GM19193 (cell line): Measurements from ENCODE around the gene HDAC8.

Experiments used
- POLR2A ChIP-seq: IDR thresholded peaks from 4 replicates; pipeline ENCODE4 v1.6.1; 2011; ENCODE audit not compliant: insufficient read depth, insufficient read length; ENCODE audit errors: extremely low read depth

HDAC8 gene

DNA sequence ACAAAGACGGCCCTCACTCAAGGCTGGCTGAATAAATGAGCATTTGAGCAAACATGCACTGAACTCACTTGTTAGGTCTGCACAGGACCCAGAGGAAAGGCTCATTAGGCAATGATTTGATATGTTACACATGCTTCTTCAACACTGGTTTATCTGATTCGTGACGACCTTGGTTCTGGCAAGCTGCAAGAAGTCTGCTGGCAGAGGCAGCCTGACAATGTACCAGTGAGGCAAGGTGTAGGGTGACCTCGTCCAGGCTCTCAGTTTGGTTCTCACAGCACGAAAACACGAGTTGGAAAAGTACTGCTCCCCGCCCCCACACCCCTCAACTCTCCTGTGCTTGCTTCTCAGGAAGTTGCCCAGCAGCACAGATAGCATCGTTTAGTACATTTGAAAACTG is 203.8 kb downstream of the HDAC8 start:
- no peak for TF ChIP-seq POLR2A

DNA sequence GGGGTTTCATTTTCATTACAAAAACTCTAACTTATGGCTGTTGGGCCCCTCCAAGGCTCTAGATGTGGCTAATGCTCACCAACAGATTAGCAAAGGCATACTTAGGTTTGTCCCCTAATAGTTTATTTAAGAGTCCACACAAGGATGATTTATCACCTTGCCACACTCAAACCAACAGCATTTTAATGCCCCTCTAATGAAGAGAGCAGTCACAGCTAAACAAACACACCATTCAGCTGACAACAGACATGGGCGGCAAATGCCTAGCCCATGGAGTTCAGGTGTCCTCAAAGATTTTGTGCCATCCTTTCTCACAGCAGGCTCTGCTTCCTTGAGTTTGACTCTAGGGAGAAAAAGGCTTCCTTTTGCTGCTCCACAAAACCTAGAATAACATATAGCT is 205.1 kb downstream of the HDAC8 start:
- no peak for TF ChIP-seq POLR2A

GRCh38 chrX:72366701-72367454 is 205.8 kb downstream of the HDAC8 start:
- no peak for TF ChIP-seq POLR2A

DNA sequence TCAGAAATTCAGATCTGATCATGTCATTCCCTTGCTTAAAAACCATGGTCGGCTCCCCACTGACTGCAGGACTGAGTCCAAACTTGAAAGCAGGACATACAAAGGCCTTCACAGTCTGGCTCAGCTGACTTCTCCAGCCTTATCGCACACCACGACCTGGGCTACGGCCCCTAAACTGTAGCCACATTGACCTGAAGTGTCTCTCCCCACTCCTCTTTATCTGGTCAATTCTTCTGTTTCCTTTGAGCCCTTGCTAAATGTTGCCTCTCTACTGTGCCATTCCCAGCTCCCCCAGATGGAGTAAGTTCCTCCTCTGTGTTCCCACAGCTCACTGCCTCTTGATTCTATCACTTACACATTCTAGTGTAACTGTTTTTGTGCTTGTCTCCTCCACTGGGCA is 206.5 kb downstream of the HDAC8 start:
- no peak for TF ChIP-seq POLR2A

DNA sequence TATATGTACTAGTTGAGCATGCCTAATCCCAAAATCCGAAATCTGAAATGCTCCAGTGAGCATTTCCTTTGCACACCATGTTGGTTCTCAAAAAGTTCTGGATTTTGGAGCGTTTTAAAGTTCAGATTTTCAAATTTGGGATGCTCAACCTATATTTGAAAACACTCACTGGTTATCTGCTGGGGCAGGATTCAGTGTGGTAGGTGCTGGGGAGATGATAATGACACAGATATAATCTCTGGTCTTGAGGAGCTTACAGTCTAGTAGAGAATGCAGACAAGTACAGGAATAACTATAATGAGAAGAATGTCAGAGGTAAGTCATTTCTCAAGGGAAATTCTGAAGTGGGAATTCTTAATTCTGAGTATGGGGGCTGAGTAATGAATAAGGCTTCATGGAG is 207.5 kb downstream of the HDAC8 start:
- TF ChIP-seq POLR2A: no peak

DNA sequence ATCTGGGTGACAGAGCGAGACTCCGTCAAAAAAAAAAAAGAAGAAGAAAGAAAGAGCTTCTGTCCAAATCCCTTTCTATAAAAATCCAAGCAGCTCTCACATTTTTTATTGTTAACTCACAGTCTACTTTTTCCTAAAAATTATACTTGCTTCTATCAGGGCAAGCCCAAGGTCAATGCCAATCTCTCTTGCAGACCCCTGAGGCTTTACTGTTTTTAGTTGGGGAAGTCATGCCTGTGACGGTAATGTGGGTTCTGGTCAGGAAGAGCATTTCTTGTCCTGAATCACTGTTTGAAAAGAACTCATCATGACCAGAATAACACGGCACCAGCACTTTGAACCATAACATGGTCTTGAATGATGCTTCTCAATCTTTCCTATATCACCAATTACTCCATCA is 212.3 kb downstream of the HDAC8 start:
- no peak for TF ChIP-seq POLR2A

DNA sequence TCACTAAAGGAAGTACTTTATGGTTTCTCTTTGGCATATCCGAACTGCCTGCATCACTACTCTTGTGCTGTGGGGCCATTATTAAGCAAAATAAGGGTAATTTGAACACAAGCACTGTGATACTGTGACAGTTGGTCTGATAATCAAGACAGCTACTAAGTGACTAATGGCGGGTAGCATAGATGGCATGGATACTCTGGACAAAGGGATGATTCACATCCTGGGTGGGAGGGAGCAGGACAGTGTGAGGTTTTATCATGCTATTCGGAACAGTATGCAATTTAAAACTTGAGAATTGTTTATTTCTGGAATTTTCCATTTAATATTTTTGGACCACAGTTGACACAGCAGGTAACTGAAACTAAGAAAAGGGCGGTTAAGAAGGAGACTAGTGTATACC is 214.3 kb downstream of the HDAC8 start:
- TF ChIP-seq POLR2A: no peak

DNA sequence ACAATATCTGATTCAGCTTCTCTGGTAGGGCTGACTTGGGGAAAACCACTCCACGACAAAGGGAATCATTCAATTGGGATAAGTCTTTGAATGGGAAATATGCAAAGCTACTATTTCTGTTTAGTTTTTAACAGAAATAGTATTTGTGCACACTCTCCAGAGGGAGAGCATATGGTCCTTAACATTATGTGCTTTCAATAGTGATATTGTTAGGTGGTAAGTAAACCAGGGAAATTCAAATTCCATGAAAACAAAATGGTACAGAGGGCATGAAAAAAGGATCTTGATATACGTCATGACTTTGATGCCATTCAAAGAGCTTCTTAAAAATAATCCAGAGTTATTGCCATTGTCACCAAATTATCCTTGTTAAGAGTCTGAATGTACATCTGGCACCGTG is 219.9 kb downstream of the HDAC8 start:
- no peak for TF ChIP-seq POLR2A

GRCh38 chrX:72351606-72352334 is 220.9 kb downstream of the HDAC8 start:
- TF ChIP-seq POLR2A: no peak

GRCh38 chrX:72349190-72349589 is 223.5 kb downstream of the HDAC8 start:
- no peak for TF ChIP-seq POLR2A

DNA sequence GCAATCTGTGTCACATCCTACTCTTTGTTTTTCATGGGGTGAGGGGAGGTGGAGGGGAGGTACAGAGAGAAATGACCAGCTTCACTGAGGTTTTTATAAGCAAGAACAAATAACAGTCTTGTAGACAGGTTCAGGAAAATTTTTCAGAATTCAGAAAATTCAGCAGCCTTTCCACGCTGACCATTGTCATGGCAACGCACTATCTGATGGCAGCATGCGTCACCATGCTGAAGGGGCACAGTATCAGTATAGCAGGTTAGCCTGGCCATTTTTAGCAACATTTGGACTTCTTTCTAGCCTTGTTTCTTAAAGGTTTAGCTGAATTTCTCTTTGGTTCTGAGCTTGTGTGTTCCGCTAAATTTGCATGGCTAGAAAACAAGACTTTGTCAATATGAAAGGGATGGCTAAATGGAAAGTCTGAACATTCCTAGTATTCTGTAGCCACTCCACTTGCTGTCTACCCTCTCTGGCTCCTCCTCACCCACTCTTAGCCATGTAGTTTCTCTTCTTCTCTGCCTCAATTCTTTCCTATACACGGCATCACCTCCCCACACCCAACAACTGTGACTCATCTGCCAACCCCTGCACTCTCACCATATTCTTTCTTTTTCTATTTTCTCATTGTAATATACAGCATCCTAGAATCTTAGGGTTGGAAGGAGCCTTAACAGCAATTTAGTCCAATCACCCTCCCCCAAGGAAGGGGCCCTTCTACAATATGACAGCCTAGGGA is 224.2 kb downstream of the HDAC8 start:
- no peak for TF ChIP-seq POLR2A

- no peak for TF ChIP-seq POLR2A
Measured at GRCh38 chrX:72347366-72347765, 225.3 kb downstream of the HDAC8 start.

- no peak for TF ChIP-seq POLR2A
Measured at GRCh38 chrX:72346302-72346949, 226.2 kb downstream of the HDAC8 start.

GRCh38 chrX:72340626-72341025 is 232.0 kb downstream of the HDAC8 start:
- no peak for TF ChIP-seq POLR2A

GRCh38 chrX:72340041-72340440 is 232.6 kb downstream of the HDAC8 start:
- no peak for TF ChIP-seq POLR2A
